GM18519 (cell line): ENCODE data around the gene HUNK.
"Not testable (repeated sequence)": the region's sequence is repeated elsewhere in the genome, so short reads cannot be mapped to it uniquely, and the experiment has no call there.

Experiments
- ATAC-seq: cut with Tn5 transposase; IDR thresholded peaks from one replicate; pipeline ENCODE4 v1.9.1; 2021; ENCODE audit warnings: mild to moderate bottlenecking, moderate library complexity; ENCODE audit not compliant: unreplicated experiment, low FRiP score

Gene HUNK

GRCh38 chr21:31946231-31946630 is 73.4 kb downstream of the HUNK start:
- no peak for ATAC-seq

- not testable (repeated sequence) for ATAC-seq
Observed at GRCh38 chr21:31946876-31947550, 74.2 kb downstream of the HUNK start.

- no peak for ATAC-seq
Observed at GRCh38 chr21:31948676-31949075, 75.9 kb downstream of the HUNK start.

- no peak for ATAC-seq
Observed at GRCh38 chr21:31952828-31953227, 80.0 kb downstream of the HUNK start.

GRCh38 chr21:31957631-31958030 is 84.8 kb downstream of the HUNK start:
- no peak for ATAC-seq

- ATAC-seq: no peak
Observed at GRCh38 chr21:31959881-31960280, 87.1 kb downstream of the HUNK start.

- no peak for ATAC-seq
Observed at GRCh38 chr21:31961027-31961426, 88.2 kb downstream of the HUNK start.

- ATAC-seq: no peak
Observed at GRCh38 chr21:31961704-31962103, 88.9 kb downstream of the HUNK start.

- ATAC-seq: no peak
Observed at GRCh38 chr21:31964692-31965091, 91.9 kb downstream of the HUNK start.

GRCh38 chr21:31967334-31967733 is 94.5 kb downstream of the HUNK start:
- ATAC-seq: no peak

- ATAC-seq: no peak
Observed at GRCh38 chr21:31972622-31973021, 99.8 kb downstream of the HUNK start.

GRCh38 chr21:31973402-31973944 is 100.7 kb downstream of the HUNK start:
- no peak for ATAC-seq

- ATAC-seq: no peak
Observed at GRCh38 chr21:31974454-31974985, 101.7 kb downstream of the HUNK start.

GRCh38 chr21:31975491-31975890 is 102.7 kb downstream of the HUNK start:
- no peak for ATAC-seq

GRCh38 chr21:31977816-31978215 is 105.0 kb downstream of the HUNK start:
- no peak for ATAC-seq

GRCh38 chr21:31983120-31983519 is 110.3 kb downstream of the HUNK start:
- ATAC-seq: no peak

GRCh38 chr21:31983554-31983953 is 110.7 kb downstream of the HUNK start:
- no peak for ATAC-seq

GRCh38 chr21:31985398-31985797 is 112.6 kb downstream of the HUNK start:
- ATAC-seq: no peak

GRCh38 chr21:31986035-31986856 is 113.4 kb downstream of the HUNK start:
- no peak for ATAC-seq

GRCh38 chr21:31987696-31988095 is 114.9 kb downstream of the HUNK start:
- no peak for ATAC-seq

- no peak for ATAC-seq
Observed at GRCh38 chr21:31988492-31989290, 115.9 kb downstream of the HUNK start.
